Activated B cell treated with CpG ODN at 0.5 μM for 24 hours (primary cell): ENCODE measurements around the gene TBCCD1. TPM values are rescaled to one million over a fixed set of nuclear protein-coding genes. Genes with fewer than 3 reads are reported as not detected.

ENCODE experiments used
- ATAC-seq: fragments of 200-7000 bp; cut with Tn5 transposase; one replicate; pipeline ENCODE4 v1.10.0; 2021; ENCODE audit warnings: low read depth, mild to moderate bottlenecking, moderate library complexity
- CTCF ChIA-PET: fragments of 350-600 bp; sonication (Branson Sonifier 250); formaldehyde crosslinking; loops from one replicate; lab custom pipeline; 2021; ENCODE audit warnings: antibody characterized with exemption; lab: Charles Lee
- POLR2A ChIA-PET: fragments of 350-600 bp; sonication (Branson Sonifier 250); formaldehyde crosslinking; loops from one replicate; lab custom pipeline; 2021; ENCODE audit warnings: antibody characterized with exemption; lab: Charles Lee
- DNase-seq: peaks from one replicate; pipeline ENCODE4 v3.0.0; 2022
- H3K27ac Mint-ChIP-seq: one replicate; pipeline ENCODE4 v1.8.0; 2020; ENCODE audit warnings: mixed read lengths
- H3K27me3 Mint-ChIP-seq: one replicate; pipeline ENCODE4 v1.8.0; 2021; ENCODE audit warnings: mixed read lengths
- H3K36me3 Mint-ChIP-seq: one replicate; pipeline ENCODE4 v1.8.0; 2021; ENCODE audit warnings: low read depth, mixed read lengths
- H3K4me1 Mint-ChIP-seq: one replicate; pipeline ENCODE4 v1.8.0; 2021; ENCODE audit warnings: mixed read lengths
- H3K4me3 Mint-ChIP-seq: one replicate; pipeline ENCODE4 v1.8.0; 2020; ENCODE audit warnings: mild to moderate bottlenecking, mixed read lengths
- H3K9me3 Mint-ChIP-seq: one replicate; pipeline ENCODE4 v1.8.0; 2020; ENCODE audit warnings: mixed read lengths
- intact Hi-C: fragments of 100-400 bp; cut with micrococcal nuclease; formaldehyde crosslinking; loops from one replicate; pipeline ENCODE4 v1.15.1; 2024
- total RNA-seq: library from RNA; stranded (reverse); gene quantifications from 2 replicates; pipeline ENCODE4 v1.2.3, GENCODE V29; 2022
- TF ChIP-seq, protein P1 (sequence below): fragments of 200-600 bp; IDR thresholded peaks from one replicate; pipeline ENCODE4 v1.8.0; 2022; ENCODE audit warnings: antibody characterized with exemption, mild to moderate bottlenecking

TBCCD1 gene
- total RNA-seq, 1 donor from 2014 or later: 15.4 TPM

DNA sequence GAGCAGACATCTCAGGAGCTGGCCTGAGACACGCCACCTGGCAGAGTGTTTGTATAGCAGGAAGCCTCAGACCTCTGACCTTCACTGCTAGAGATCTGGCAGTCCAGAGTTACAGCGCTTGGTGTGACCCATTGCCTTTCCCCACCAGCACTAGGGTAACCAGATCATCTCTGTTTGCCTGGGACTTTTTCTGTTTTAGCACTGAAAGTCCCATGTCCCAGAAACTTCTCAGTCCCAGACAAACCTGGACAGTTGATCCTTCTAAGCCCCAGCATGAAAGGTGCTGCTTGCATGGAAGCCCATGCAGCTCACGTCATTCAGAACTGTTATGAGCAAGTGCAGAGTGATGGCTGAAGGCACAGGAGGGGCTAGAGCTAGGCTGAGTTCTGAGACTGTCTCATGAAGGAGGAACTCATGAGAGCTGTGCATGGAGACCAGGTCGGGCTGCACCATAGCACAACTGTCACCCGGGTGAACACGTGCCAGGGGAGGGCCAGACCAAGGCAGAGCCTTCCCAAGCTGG lies 27.5 kb upstream of the TBCCD1 start:
- DNase-seq: no peak
- no peak overlapping the region for H3K27ac Mint-ChIP-seq
- intact Hi-C loops: no loop called here
- H3K27me3 Mint-ChIP-seq: peaks cover 1% of the 10 kb centered on the region
- H3K4me3 Mint-ChIP-seq: no peak overlapping the region
- TF ChIP-seq, protein P1, sequence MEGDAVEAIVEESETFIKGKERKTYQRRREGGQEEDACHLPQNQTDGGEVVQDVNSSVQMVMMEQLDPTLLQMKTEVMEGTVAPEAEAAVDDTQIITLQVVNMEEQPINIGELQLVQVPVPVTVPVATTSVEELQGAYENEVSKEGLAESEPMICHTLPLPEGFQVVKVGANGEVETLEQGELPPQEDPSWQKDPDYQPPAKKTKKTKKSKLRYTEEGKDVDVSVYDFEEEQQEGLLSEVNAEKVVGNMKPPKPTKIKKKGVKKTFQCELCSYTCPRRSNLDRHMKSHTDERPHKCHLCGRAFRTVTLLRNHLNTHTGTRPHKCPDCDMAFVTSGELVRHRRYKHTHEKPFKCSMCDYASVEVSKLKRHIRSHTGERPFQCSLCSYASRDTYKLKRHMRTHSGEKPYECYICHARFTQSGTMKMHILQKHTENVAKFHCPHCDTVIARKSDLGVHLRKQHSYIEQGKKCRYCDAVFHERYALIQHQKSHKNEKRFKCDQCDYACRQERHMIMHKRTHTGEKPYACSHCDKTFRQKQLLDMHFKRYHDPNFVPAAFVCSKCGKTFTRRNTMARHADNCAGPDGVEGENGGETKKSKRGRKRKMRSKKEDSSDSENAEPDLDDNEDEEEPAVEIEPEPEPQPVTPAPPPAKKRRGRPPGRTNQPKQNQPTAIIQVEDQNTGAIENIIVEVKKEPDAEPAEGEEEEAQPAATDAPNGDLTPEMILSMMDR: no peak
- H3K4me1 Mint-ChIP-seq: no peaks in the 10 kb centered on the region
- POLR2A ChIA-PET: no interaction called here
- CTCF ChIA-PET: interaction anchor here (1.2 to 1.9 kb wide), 2 partner anchors 21 to 23 kb away, joined by 4 to 8 read pairs; no protein-coding TSS in a partner anchor
- no peaks in the 10 kb centered on the region for H3K36me3 Mint-ChIP-seq
- H3K9me3 Mint-ChIP-seq: no peaks in the 10 kb centered on the region
- no peak for ATAC-seq

DNA sequence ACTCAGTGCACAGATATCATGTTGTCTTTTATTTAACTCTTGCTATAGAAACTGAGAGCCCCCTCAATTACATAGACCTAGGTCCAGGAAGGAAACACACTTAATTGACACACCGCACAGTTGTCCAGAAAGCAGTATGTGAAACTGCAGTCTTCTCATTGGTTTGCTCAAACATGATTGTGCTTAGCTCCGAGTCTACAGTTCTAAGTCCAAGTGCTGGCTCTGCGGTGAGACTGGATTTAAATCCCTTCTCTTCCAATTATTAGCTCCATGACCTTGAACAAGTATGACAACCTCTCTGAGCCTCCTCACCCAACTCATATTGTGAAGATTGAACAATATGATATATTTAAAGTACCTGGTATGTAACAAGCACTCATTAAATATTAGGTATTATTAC lies 26.7 kb upstream of the TBCCD1 start:
- ATAC-seq (no peak), DNase-seq (no peak)
- no peak overlapping the region for H3K4me3 Mint-ChIP-seq
- POLR2A ChIA-PET: no interaction called here
- CTCF ChIA-PET: no interaction called here
- TF ChIP-seq, protein P1: no peak
- H3K4me1 Mint-ChIP-seq: no peaks in the 10 kb centered on the region
- H3K27me3 Mint-ChIP-seq: peaks cover 1% of the 10 kb centered on the region
- H3K36me3 Mint-ChIP-seq: no peaks in the 10 kb centered on the region
- no peaks in the 10 kb centered on the region for H3K9me3 Mint-ChIP-seq
- intact Hi-C loops: no loop called here
- no peak overlapping the region for H3K27ac Mint-ChIP-seq

GRCh38 chr3:186592682-186593081 lies 25.5 kb upstream of the TBCCD1 start:
- Mint-ChIP-seq H3K36me3 (peaks cover 2% of the 10 kb centered on the region), H3K4me1 (no peaks in the 10 kb centered on the region), H3K27me3 (peaks cover 1% of the 10 kb centered on the region), H3K4me3 (no peak overlapping the region), H3K27ac (no peak overlapping the region), H3K9me3 (no peaks in the 10 kb centered on the region)
- CTCF ChIA-PET: interaction anchor here (0.9 kb wide), 1 partner anchor 24 kb away, joined by 3 read pairs; no protein-coding TSS in a partner anchor
- ATAC-seq: no peak
- intact Hi-C loops: no loop called here
- TF ChIP-seq, protein P1: no peak
- no peak for DNase-seq
- POLR2A ChIA-PET: no interaction called here

GRCh38 chr3:186590580-186591295 lies 23.6 kb upstream of the TBCCD1 start:
- TF ChIP-seq, protein P1: no peak
- Mint-ChIP-seq H3K27ac (no peak overlapping the region), H3K36me3 (peaks cover 15% of the 10 kb centered on the region), H3K9me3 (no peaks in the 10 kb centered on the region), H3K4me1 (no peaks in the 10 kb centered on the region), H3K27me3 (no peaks in the 10 kb centered on the region), H3K4me3 (no peak overlapping the region)
- DNase-seq: no peak
- ChIA-PET POLR2A (no interaction called here), CTCF (interaction anchor here (1.3 kb wide), 1 partner anchor 50 kb away, joined by 3 read pairs; no protein-coding TSS in a partner anchor)
- ATAC-seq: no peak
- intact Hi-C loops: no loop called here

DNA sequence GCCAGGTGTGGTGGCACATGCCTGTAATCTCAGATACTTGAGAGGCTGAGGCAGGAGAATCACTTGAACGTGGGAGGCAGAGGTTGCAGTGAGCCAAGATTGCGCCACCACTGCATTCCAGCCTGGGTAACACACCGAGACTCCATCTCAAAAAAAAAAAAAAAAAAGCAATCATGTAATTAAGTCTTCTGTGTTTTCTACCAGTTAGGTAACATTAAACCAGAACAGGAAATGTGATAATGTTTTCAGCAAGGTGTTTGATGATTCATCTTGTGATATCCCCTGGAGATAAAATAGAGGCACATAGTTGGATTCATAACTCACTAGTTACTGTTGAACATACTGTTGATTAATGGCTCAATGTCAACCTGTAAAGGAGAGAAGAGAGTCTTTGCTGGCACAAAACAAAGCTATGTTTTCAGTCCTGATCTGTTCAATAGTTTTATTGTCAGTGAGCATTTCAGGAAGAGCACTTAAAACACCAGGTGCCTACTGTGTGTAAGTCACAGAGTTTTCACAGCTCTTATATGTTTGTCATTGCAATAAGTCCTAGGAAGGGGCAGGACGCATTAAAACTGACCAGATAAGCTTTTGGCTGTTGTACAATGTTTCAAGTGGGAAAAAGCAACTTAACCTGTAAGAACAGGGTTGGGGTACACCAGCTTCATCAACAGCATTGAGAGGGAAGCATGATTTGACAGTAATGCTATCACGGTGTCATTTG lies 22.9 kb upstream of the TBCCD1 start:
- no peaks in the 10 kb centered on the region for H3K9me3 Mint-ChIP-seq
- ChIA-PET CTCF (interaction anchor here (1.3 kb wide), 1 partner anchor 49 kb away, joined by 3 read pairs; no protein-coding TSS in a partner anchor), POLR2A (interaction anchor here (0.5 kb wide), 1 partner anchor 559 kb away, joined by 5 read pairs; no protein-coding TSS in a partner anchor)
- no peak overlapping the region for H3K27ac Mint-ChIP-seq
- DNase-seq (no peak), ATAC-seq (no peak)
- no peaks in the 10 kb centered on the region for H3K27me3 Mint-ChIP-seq
- no peak overlapping the region for H3K4me3 Mint-ChIP-seq
- peaks cover 22% of the 10 kb centered on the region for H3K36me3 Mint-ChIP-seq
- no peaks in the 10 kb centered on the region for H3K4me1 Mint-ChIP-seq
- TF ChIP-seq, protein P1: no peak
- intact Hi-C loops: no loop called here
